Fibroblast of lung (primary cell): ENCODE results near the gene PRDM16. TPM values are rescaled to one million over a fixed set of nuclear protein-coding genes. Genes with fewer than 3 reads are reported as not detected.
A peak's percentile ranks its signal among the peaks of the same experiment; 100 is the strongest.

Source experiments
- DNase-seq, 2 donors: peaks; one replicate each; pipeline versions ENCODE4 v3.0.0 to v3.0.0-alpha.2; 2010; ENCODE audit warnings: low read depth in 2 of 2
- H2AFZ ChIP-seq: 2 replicates; pipeline ENCODE4 v1.5.1; 2012; ENCODE audit warnings: low read length, control low read depth, inconsistent platforms
- H3K27ac ChIP-seq: 2 replicates; pipeline ENCODE4 v1.5.1; 2011; ENCODE audit warnings: low read length, control low read depth; ENCODE audit not compliant: insufficient read depth
- H3K27me3 ChIP-seq: 2 replicates; pipeline ENCODE4 v1.5.1; 2011; ENCODE audit warnings: mild to moderate bottlenecking, low read length; ENCODE audit not compliant: control insufficient read depth, insufficient read depth
- H3K36me3 ChIP-seq: 2 replicates; pipeline ENCODE4 v1.5.1; 2011; ENCODE audit warnings: low read length; ENCODE audit not compliant: control insufficient read depth, insufficient read depth
- H3K4me1 ChIP-seq: 2 replicates; pipeline ENCODE4 v1.5.1; 2011; ENCODE audit warnings: low read length; ENCODE audit not compliant: control insufficient read depth, insufficient read depth; ENCODE audit errors: extremely low read depth
- H3K4me2 ChIP-seq: 2 replicates; pipeline ENCODE4 v1.5.1; 2011; ENCODE audit warnings: low read length, control low read depth; ENCODE audit not compliant: insufficient read depth; ENCODE audit errors: extremely low read depth
- H3K4me3 ChIP-seq, 4 experiments: fragments of 200-600 bp in 1 of 4; sonication (generic) in 1 of 4; replicated peaks in 1 of 4; 2 replicates each; pipeline ENCODE4 v1.5.1; 2011 to 2016; ENCODE audit warnings: low read length in 4 of 4, low read depth in 3 of 4, mild to moderate bottlenecking in 3 of 4, control low read depth in 2 of 4, inconsistent platforms in 1 of 4, mixed read lengths in 1 of 4; ENCODE audit not compliant: insufficient read depth in 1 of 4; ENCODE audit errors: control extremely low read depth in 1 of 4
- H3K79me2 ChIP-seq: 2 replicates; pipeline ENCODE4 v1.5.1; 2012; ENCODE audit warnings: mild to moderate bottlenecking, low read length, inconsistent platforms; ENCODE audit not compliant: control insufficient read depth, insufficient read depth
- H3K9ac ChIP-seq: 2 replicates; pipeline ENCODE4 v1.5.1; 2011; ENCODE audit warnings: mild to moderate bottlenecking, low read length, control low read depth; ENCODE audit not compliant: insufficient read depth
- H3K9me3 ChIP-seq: 2 replicates; pipeline ENCODE4 v1.5.1; 2012; ENCODE audit warnings: low read depth, low read length; ENCODE audit not compliant: control insufficient read depth, insufficient read depth
- H4K20me1 ChIP-seq: 2 replicates; pipeline ENCODE4 v1.5.1; 2011; ENCODE audit warnings: low read length; ENCODE audit not compliant: control insufficient read depth, insufficient read depth; ENCODE audit errors: extremely low read depth
- EZH2 ChIP-seq: IDR thresholded peaks from 2 replicates; pipeline ENCODE4 v1.5.1; 2012; ENCODE audit warnings: low read length, control low read depth, mild to moderate bottlenecking; ENCODE audit errors: missing control alignments
- polyA plus RNA-seq, 2 donors: library from polyadenylated mRNA; depleted of rRNA in 1 of 2; stranded (reverse) in 1 of 2; unstranded in 1 of 2; fragments of >200 nt; gene quantifications; 2 replicates each; pipeline ENCODE4 v1.2.1, GENCODE V29; 2011 to 2012; ENCODE audit warnings: missing spikeins in 1 of 2
- total RNA-seq: library from RNA; depleted of rRNA; stranded (reverse); fragments of >200 nt; gene quantifications from 2 replicates; pipeline ENCODE4 v1.2.1, GENCODE V29; 2014
- TF ChIP-seq, protein P1 (sequence below), 2 donors: IDR thresholded peaks in 1 of 2; conservative IDR thresholded peaks in 1 of 2; 1 replicate in 1 of 2; 2 replicates in 1 of 2; pipeline ENCODE4 v1.5.1; 2011 to 2012; ENCODE audit warnings: low read length in 2 of 2, control low read depth in 1 of 2, inconsistent platforms in 1 of 2, low read depth in 1 of 2, mild to moderate bottlenecking in 1 of 2

The PRDM16 gene
- total and polyA plus RNA-seq, 2 donors (not counting 1 experiment from before 2014, with no cell fraction given), result 0.30 to 1.8 TPM

DNA sequence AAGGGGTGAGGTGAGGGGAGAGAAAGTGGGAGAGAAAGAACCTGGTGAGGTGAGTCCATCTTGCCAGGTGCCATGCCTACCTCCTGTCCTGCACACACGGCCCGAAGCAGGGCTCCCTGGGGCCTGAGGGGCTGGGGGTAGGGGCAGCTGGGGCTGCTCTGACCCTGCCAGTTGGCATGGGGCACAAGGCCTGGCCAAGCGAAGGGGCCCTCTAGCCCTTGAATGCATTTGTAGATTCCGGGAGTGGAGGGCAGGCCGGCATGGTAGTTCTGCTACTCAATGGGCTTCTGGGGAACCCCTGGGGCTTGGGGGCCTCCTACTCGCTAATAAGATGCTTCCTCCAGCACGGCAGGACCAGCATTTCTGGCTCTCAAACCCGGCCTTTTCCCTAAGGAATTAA, 3.6 kb upstream of the PRDM16 start:
- H4K20me1 ChIP-seq, result no peaks in the 10 kb centered on the region
- DNase-seq, result no peak
- H3K4me1 ChIP-seq, result no peaks in the 10 kb centered on the region
- H3K27me3 ChIP-seq, result peaks cover 35% of the 10 kb centered on the region
- H3K4me2 ChIP-seq, result no peak overlapping the region
- no peak overlapping the region for H3K9ac ChIP-seq
- no peak overlapping the region for H3K4me3 ChIP-seq
- TF ChIP-seq, protein P1, sequence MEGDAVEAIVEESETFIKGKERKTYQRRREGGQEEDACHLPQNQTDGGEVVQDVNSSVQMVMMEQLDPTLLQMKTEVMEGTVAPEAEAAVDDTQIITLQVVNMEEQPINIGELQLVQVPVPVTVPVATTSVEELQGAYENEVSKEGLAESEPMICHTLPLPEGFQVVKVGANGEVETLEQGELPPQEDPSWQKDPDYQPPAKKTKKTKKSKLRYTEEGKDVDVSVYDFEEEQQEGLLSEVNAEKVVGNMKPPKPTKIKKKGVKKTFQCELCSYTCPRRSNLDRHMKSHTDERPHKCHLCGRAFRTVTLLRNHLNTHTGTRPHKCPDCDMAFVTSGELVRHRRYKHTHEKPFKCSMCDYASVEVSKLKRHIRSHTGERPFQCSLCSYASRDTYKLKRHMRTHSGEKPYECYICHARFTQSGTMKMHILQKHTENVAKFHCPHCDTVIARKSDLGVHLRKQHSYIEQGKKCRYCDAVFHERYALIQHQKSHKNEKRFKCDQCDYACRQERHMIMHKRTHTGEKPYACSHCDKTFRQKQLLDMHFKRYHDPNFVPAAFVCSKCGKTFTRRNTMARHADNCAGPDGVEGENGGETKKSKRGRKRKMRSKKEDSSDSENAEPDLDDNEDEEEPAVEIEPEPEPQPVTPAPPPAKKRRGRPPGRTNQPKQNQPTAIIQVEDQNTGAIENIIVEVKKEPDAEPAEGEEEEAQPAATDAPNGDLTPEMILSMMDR (conservative IDR thresholded peaks at IDR 0.05 in 1 of 2, IDR thresholded peaks at IDR 0.05 in 1 of 2; ENCODE audit: low read depth in 1 of 2, low read length in 2 of 2), result no peak
- TF ChIP-seq EZH2, result no peak
- no peak overlapping the region for H3K27ac ChIP-seq
- H3K9me3 ChIP-seq, result no peaks in the 10 kb centered on the region
- no peaks in the 10 kb centered on the region for H3K36me3 ChIP-seq
- no peak overlapping the region for H2AFZ ChIP-seq
- H3K79me2 ChIP-seq, result no peaks in the 10 kb centered on the region

DNA sequence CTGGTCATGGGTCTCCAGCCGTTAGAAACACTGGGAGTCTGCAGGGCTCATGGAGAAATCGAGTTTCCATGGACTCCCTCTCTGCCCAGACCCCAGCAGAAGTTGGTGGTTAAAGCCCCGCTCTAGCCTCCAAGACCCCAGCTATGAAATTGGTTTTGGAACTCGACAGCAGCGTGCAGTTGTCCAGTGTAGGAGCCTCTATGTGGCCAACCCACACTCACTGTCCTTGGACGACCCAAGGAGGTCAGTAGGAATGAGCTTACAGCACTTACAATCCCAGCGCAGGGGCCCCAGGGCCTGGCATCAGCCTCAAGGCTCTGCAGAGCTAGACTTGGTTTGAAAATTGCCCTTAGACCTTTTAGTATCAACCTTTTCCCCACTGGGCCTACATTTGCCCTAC, 3.2 kb upstream of the PRDM16 start:
- Histone ChIP-seq H4K20me1 (no peaks in the 10 kb centered on the region), H3K9ac (no peak overlapping the region), H2AFZ (no peak overlapping the region), H3K79me2 (no peaks in the 10 kb centered on the region), H3K4me2 (no peak overlapping the region), H3K9me3 (no peaks in the 10 kb centered on the region), H3K4me3 (no peak overlapping the region), H3K36me3 (no peaks in the 10 kb centered on the region), H3K27ac (no peak overlapping the region), H3K4me1 (no peaks in the 10 kb centered on the region), H3K27me3 (peaks cover 35% of the 10 kb centered on the region)
- TF ChIP-seq EZH2, result no peak
- TF ChIP-seq, protein P1 (conservative IDR thresholded peaks at IDR 0.05 in 1 of 2, IDR thresholded peaks at IDR 0.05 in 1 of 2; ENCODE audit: low read depth in 1 of 2, low read length in 2 of 2), result no peak
- DNase-seq, result no peak

DNA sequence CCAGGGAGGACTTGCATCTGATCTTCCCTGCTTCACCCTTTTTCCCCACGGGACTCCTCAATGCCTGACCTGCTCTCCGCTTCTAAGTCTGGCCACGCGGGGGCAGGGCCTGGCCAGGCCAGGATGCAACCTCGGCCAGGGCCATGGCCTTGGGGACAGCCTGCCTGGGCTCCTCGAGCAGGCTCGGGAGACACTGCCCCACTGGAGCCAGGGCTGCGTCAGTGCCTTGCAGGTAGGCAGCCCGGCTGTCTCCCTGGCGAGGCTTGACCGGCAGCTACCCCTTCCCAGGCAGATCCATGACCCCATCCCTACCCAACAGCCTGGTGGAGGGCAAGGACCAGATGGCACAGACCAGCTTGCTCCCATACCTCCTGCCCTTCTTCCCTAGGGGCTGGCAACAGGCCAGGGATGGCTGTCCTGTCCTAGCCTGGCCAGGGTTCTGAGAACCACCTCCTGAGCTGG, 2.7 kb upstream of the PRDM16 start:
- Histone ChIP-seq H3K4me3 (no peak overlapping the region), H3K79me2 (no peaks in the 10 kb centered on the region), H3K4me1 (no peaks in the 10 kb centered on the region), H3K27ac (no peak overlapping the region), H3K9ac (no peak overlapping the region), H3K9me3 (no peaks in the 10 kb centered on the region), H3K27me3 (peaks cover 35% of the 10 kb centered on the region), H3K4me2 (no peak overlapping the region), H2AFZ (no peak overlapping the region), H4K20me1 (no peaks in the 10 kb centered on the region), H3K36me3 (no peaks in the 10 kb centered on the region)
- TF ChIP-seq, protein P1 (conservative IDR thresholded peaks at IDR 0.05 in 1 of 2, IDR thresholded peaks at IDR 0.05 in 1 of 2; ENCODE audit: low read depth in 1 of 2, low read length in 2 of 2), result peak in 1 of 2 donors; percentile 30
- no peak for TF ChIP-seq EZH2
- DNase-seq, result peak in 1 of 2 donors; percentile 8
